Bronchial epithelial cell (primary cell): ENCODE measurements around the gene SIL1. TPM values are rescaled to one million over a fixed set of nuclear protein-coding genes. Genes with fewer than 3 reads are reported as not detected.
"Not testable (repeated sequence)": the region's sequence is repeated elsewhere in the genome, so short reads cannot be mapped to it uniquely, and the experiment has no call there.

Experiments used
- DNase-seq: peaks from one replicate; pipeline ENCODE4 v3.0.0-alpha.2; 2010; ENCODE audit warnings: low read depth
- FAIRE-seq: peaks from 2 replicates; lab custom pipeline; 2011; peaks lifted over from hg19 to GRCh38; lab: Jason Lieb, UNC
- H3K27me3 ChIP-seq: 2 replicates; pipeline ENCODE4 v1.5.1; 2011; ENCODE audit warnings: low read length; ENCODE audit not compliant: control insufficient read depth, insufficient read depth
- H3K36me3 ChIP-seq: 2 replicates; pipeline ENCODE4 v1.5.1; 2011; ENCODE audit warnings: low read length; ENCODE audit not compliant: control insufficient read depth, insufficient read depth
- H3K4me3 ChIP-seq: 2 replicates; pipeline ENCODE4 v1.5.1; 2011; ENCODE audit warnings: mild to moderate bottlenecking, low read depth, low read length, control low read depth
- CTCF ChIP-seq: IDR thresholded peaks from 2 replicates; pipeline ENCODE4 v1.5.1; 2011; ENCODE audit warnings: mild to moderate bottlenecking, moderate library complexity, low read length, control low read depth, inconsistent platforms; ENCODE audit not compliant: insufficient read depth, severe bottlenecking
- total RNA-seq: library from RNA; depleted of rRNA; stranded (reverse); fragments of >200 nt; gene quantifications from 2 replicates; pipeline ENCODE4 v1.2.1, GENCODE V29; 2014

Gene SIL1
- total RNA-seq, 1 donor from 2014 or later: 85.3 TPM

GRCh38 chr5:139167063-139167462 is 31.1 kb downstream of the SIL1 start:
- no peaks in the 10 kb centered on the region for H3K27me3 ChIP-seq
- H3K36me3 ChIP-seq: no peaks in the 10 kb centered on the region
- no peak for TF ChIP-seq CTCF
- FAIRE-seq (no peak), DNase-seq (no peak)
- H3K4me3 ChIP-seq: no peak overlapping the region

DNA sequence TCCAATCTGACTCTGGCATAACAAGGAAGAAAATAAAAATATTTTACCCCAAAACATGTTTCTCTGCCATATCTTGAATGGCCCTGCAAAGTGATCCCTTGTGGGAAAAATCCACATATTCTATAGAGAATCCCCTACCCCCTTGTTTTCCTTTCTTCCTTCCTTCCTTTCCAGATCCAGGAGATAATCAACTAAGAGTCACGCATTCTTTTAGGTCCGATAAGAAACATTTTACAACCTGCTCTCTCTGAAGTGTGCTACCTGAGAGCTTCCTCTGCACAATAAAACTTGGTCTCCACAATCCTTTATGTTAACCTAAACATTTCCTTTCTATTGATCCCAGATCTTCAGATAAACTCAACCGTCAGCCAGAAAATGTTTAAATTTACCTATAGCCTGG is 33.3 kb downstream of the SIL1 start:
- H3K27me3 ChIP-seq, H3K4me3 ChIP-seq, H3K36me3 ChIP-seq, FAIRE-seq, DNase-seq: not testable (repeated sequence)

DNA sequence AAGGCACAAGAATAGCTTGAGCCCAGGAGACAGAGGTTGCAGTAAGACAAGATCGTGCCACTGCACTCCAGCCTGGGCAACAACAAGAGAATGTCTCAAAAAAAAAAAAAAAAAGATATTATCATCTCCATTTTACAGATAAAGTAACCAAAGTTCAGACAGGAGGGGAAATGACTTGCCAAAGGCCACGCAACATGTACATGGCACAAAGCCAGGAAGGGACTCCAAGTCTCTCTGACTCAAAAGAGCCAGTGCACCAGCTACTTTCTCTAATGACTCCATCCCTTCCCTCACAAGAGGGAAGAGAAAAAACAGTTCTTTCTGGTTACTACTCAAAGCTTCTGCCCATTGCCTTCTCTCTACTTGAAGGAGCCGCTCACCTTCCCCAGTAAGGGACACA is 34.1 kb downstream of the SIL1 start:
- Histone ChIP-seq H3K4me3 (no peak overlapping the region), H3K27me3 (no peaks in the 10 kb centered on the region), H3K36me3 (no peaks in the 10 kb centered on the region)
- FAIRE-seq: no peak
- DNase-seq: peak; percentile 40
- no peak for TF ChIP-seq CTCF

- Histone ChIP-seq H3K27me3 (no peaks in the 10 kb centered on the region), H3K4me3 (no peak overlapping the region), H3K36me3 (no peaks in the 10 kb centered on the region)
- DNase-seq: no peak
- FAIRE-seq: no peak
- TF ChIP-seq CTCF: no peak
Observed at GRCh38 chr5:139162448-139162847, 35.7 kb downstream of the SIL1 start.

GRCh38 chr5:139158791-139159190 is 39.4 kb downstream of the SIL1 start:
- no peaks in the 10 kb centered on the region for H3K36me3 ChIP-seq
- TF ChIP-seq CTCF: no peak
- DNase-seq (no peak), FAIRE-seq (no peak)
- no peaks in the 10 kb centered on the region for H3K27me3 ChIP-seq
- no peak overlapping the region for H3K4me3 ChIP-seq

DNA sequence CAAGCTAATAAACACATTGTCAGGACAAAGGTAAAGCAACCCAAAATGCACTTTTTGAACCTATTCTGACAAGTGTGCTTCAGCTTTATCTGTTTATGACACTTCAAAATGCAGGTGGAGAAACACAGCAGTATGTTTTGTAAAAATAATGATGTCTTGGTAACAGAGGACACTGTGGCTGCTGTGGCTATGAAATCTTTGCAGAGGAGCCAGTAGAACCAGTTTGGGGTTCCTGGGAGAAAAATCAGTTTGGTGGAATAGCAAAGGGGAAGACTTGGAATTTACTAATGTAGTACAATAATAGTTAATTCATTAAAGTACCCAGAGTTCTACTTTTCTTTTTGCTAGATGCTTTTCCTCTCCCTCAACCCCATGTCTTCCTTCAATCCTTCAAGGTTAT is 40.6 kb downstream of the SIL1 start:
- Histone ChIP-seq H3K4me3 (no peak overlapping the region), H3K36me3 (no peaks in the 10 kb centered on the region), H3K27me3 (no peaks in the 10 kb centered on the region)
- no peak for DNase-seq
- no peak for FAIRE-seq
- no peak for TF ChIP-seq CTCF
